Testis (tissue), 3 donors: ENCODE results near the gene CEMIP. TPM values are rescaled to one million over a fixed set of nuclear protein-coding genes. Genes with fewer than 3 reads are reported as not detected.

ENCODE experiments used
- DNase-seq: peaks from one replicate; pipeline ENCODE4 v3.0.0-alpha.2; 2019
- H3K27ac ChIP-seq, 2 donors: fragments of 200-600 bp; sonication (generic); one replicate each; pipeline ENCODE4 v1.5.1; 2019
- H3K27me3 ChIP-seq: fragments of 200-600 bp; sonication (generic); one replicate; pipeline ENCODE4 v1.5.1; 2019
- H3K36me3 ChIP-seq: fragments of 200-600 bp; sonication (generic); one replicate; pipeline ENCODE4 v1.5.1; 2017; ENCODE audit warnings: low read depth; ENCODE audit errors: missing control alignments
- H3K4me1 ChIP-seq: fragments of 200-600 bp; sonication (generic); one replicate; pipeline ENCODE4 v1.5.1; 2019
- H3K4me3 ChIP-seq, 2 donors: fragments of 200-600 bp; sonication (generic); one replicate each; pipeline ENCODE4 v1.5.1; 2017 to 2019
- H3K9me3 ChIP-seq: fragments of 200-600 bp; sonication (generic); one replicate; pipeline ENCODE4 v1.5.1; 2017
- CTCF ChIP-seq, 3 experiments: fragments of 450-650 bp in 2 of 3; fragments of 200-600 bp in 1 of 3; sonication (generic) in 1 of 3; IDR thresholded peaks; one replicate each; pipeline ENCODE4 v1.5.1; 2016 to 2019; ENCODE audit warnings: antibody characterized with exemption in 3 of 3, mild to moderate bottlenecking in 2 of 3, moderate library complexity in 1 of 3
- POLR2A ChIP-seq: fragments of 450-650 bp; IDR thresholded peaks from one replicate; pipeline ENCODE4 v1.6.1; 2017; ENCODE audit warnings: antibody characterized with exemption, mild to moderate bottlenecking, moderate library complexity
- WGBS, 2 donors: methylation state at CpG; one replicate each; pipeline ENCODE4 v1.1.5; 2018; 5-methylcytosine and 5-hydroxymethylcytosine counted together
- intact Hi-C: fragments of 100-400 bp; cut with DNase I; formaldehyde crosslinking; loops from one replicate; pipeline ENCODE4 v1.15.1; 2023; ENCODE audit warnings: low total_unique reads
- polyA plus RNA-seq: library from polyadenylated mRNA; stranded (reverse); fragments of 350-450 nt; fragmentation: Illumina TruSeq; extraction: RNeasy Lipid Tissue Mini Kit (QIAGEN cat#74804); gene quantifications from one replicate; pipeline ENCODE4 v1.2.3, GENCODE V29; 2014; ENCODE audit warnings: low read depth, low replicate concordance; ENCODE audit not compliant: insufficient read depth
- total RNA-seq, 2 donors: library from RNA; depleted of rRNA; stranded (reverse); fragments of >200 nt; gene quantifications; one replicate each; pipeline ENCODE4 v1.2.3, GENCODE V29; 2016

CEMIP gene
- total and polyA plus RNA-seq, 3 donors from 2014 or later, result 7.5 to 21.5 (median 8.3) TPM

GRCh38 chr15:80920271-80920699 lies 141.1 kb downstream of the CEMIP start:
- no peak for DNase-seq
- Histone ChIP-seq H3K4me3 (no peak overlapping the region), H3K27ac (no peak overlapping the region), H3K36me3 (no peaks in the 10 kb centered on the region), H3K27me3 (no peaks in the 10 kb centered on the region), H3K4me1 (peaks cover 8% of the 10 kb centered on the region), H3K9me3 (no peaks in the 10 kb centered on the region)
- no peak for TF ChIP-seq POLR2A
- TF ChIP-seq CTCF (IDR thresholded peaks at IDR 0.05), result no peak
- intact Hi-C loops, result no loop called here
- 86 to 94% methylated on average over 4 to 5 of the region's 5 CpGs for WGBS, 2 donors

DNA sequence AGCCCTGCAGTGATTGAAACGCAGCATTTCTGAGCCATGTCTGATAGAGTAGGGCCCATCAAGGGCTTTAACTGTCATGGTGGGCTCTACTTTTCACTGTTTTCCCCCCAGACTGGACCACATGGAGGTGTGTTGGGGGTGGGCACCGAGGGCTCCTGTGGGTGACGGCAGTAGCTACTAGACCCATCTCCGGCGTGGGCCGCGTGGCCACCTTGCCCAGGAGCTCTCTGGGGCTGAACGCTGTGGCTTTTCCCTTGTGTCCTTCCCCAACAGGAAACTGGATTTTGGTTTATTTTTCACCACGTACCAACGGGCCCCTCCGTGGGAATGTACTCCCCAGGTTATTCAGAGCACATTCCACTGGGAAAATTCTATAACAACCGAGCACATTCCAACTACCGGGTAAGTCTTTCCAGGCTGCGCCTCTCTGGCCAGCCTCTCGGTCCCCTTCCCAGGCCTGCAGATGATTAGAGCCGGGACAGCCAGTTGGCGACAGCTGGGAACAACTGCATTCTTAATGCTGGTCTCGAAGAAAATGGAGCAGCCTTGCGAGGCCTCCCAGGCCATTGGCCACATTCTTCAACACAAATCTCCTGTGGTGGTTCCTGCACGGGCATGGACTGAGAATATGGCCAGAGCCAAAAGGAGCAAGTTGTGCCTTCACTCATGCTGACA lies 142.7 kb downstream of the CEMIP start:
- Histone ChIP-seq H3K27me3 (no peaks in the 10 kb centered on the region), H3K27ac (no peak overlapping the region), H3K4me1 (peaks cover 5% of the 10 kb centered on the region), H3K4me3 (no peak overlapping the region), H3K36me3 (no peaks in the 10 kb centered on the region), H3K9me3 (no peaks in the 10 kb centered on the region)
- intact Hi-C loops, result no loop called here
- TF ChIP-seq POLR2A, result no peak
- no peak for TF ChIP-seq CTCF (IDR thresholded peaks at IDR 0.05)
- WGBS, 2 donors, result 89 to 91% methylated on average over 8 to 20 of the region's 20 CpGs
- DNase-seq, result no peak

GRCh38 chr15:80923668-80924067 lies 144.5 kb downstream of the CEMIP start:
- DNase-seq, result no peak
- intact Hi-C loops, result no loop called here
- Histone ChIP-seq H3K27me3 (no peaks in the 10 kb centered on the region), H3K36me3 (no peaks in the 10 kb centered on the region), H3K27ac (no peak overlapping the region), H3K4me3 (no peak overlapping the region), H3K4me1 (peaks cover 5% of the 10 kb centered on the region), H3K9me3 (no peaks in the 10 kb centered on the region)
- no peak for TF ChIP-seq POLR2A
- no peak for TF ChIP-seq CTCF (IDR thresholded peaks at IDR 0.05)
- 89 to 93% methylated on average over 6 of the region's 6 CpGs for WGBS, 2 donors

GRCh38 chr15:80924278-80924677 lies 145.1 kb downstream of the CEMIP start:
- H3K27me3 ChIP-seq, result no peaks in the 10 kb centered on the region
- no peaks in the 10 kb centered on the region for H3K36me3 ChIP-seq
- H3K9me3 ChIP-seq, result no peaks in the 10 kb centered on the region
- 73 to 81% methylated on average over 4 of the region's 4 CpGs for WGBS, 2 donors
- DNase-seq, result no peak
- peaks cover 5% of the 10 kb centered on the region for H3K4me1 ChIP-seq
- H3K27ac ChIP-seq, result no peak overlapping the region
- no peak overlapping the region for H3K4me3 ChIP-seq
- intact Hi-C loops, result no loop called here
- TF ChIP-seq POLR2A (no peak), CTCF (IDR thresholded peaks at IDR 0.05) (no peak)

- intact Hi-C loops, result no loop called here
- TF ChIP-seq POLR2A (no peak), CTCF (IDR thresholded peaks at IDR 0.05) (no peak)
- WGBS, 2 donors, result 80 to 90% methylated on average over 5 to 17 of the region's 17 CpGs
Measured at GRCh38 chr15:80925597-80926059, 146.5 kb downstream of the CEMIP start.

More at GRCh38 chr15:80925597-80926059, 146.5 kb downstream of the CEMIP start:
- H3K27me3 ChIP-seq, result no peaks in the 10 kb centered on the region
- peaks cover 5% of the 10 kb centered on the region for H3K4me1 ChIP-seq
- H3K36me3 ChIP-seq, result no peaks in the 10 kb centered on the region
- DNase-seq, result no peak
- no peak overlapping the region for H3K4me3 ChIP-seq
- no peak overlapping the region for H3K27ac ChIP-seq
- no peaks in the 10 kb centered on the region for H3K9me3 ChIP-seq
